ENCODE data around the gene LANCL2. TPM values are rescaled to one million over a fixed set of nuclear protein-coding genes. Genes with fewer than 3 reads are reported as not detected.
"Not testable (repeated sequence)": the region's sequence is repeated elsewhere in the genome, so short reads cannot be mapped to it uniquely, and the experiment has no call there.

The LANCL2 gene
- total RNA-seq, 1 experiment from 2014 or later: 29.1 TPM

- no peak for DNase-seq (ENCODE audit: low read depth)
Measured at GRCh38 chr7:55469271-55469681, 104.1 kb downstream of the LANCL2 start.

DNA sequence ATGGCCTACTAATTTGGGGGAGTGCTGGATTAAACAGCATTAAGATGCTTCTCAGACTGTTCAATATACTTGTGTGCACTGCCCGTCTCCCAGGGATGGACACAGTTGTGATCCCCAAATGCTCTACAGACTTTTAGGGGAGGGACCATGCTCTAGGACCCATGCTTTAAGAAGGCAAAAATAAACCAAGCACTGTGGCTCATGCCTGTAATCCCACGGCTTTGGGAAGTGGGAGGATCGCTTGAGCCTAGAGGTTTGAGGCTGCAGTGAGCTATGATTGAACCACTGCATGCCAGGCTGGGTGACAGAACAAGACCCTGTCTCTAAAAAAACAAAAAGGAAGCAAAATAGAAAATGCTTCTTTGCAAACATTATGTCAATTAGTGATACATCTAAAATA, 104.6 kb downstream of the LANCL2 start:
- no peak for DNase-seq (ENCODE audit: low read depth)

DNA sequence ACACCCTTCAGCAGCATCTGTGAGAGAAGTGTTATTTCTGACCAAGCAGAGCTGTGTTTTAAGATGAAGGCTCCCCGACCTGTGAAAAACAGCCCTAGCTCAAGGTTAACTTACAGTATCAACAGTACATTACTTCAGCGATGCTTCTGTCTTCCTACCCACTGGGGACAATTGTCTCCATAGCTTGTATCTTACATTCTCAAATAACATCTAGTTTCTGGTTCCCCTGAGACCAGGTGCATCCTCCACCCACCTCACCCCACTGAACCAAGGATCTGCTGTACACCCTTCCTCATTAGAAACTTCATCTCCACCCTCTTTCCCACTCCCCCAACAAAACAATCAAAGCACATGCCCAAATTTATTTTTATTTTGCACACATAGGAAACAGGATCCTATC, 105.1 kb downstream of the LANCL2 start:
- no peak for DNase-seq (ENCODE audit: low read depth)

DNA sequence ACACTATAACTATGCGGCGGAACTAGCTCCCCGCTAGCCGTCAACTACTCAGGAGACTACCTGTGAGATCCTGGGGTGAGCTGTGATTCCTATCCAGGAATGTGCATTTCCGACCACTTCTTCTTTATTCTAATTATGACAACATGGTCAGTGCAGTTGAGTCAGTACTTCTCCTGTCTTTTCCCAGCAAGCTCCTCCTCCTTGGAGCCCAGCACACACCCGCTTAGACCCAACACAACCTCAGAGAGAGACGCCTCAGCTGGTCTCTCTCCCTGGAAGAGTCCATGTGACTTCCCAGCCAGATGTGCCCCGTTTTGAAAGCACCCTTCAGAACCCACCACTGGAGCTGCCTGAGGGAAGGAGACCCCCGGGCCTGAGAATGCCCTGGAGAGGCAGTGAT, 106.5 kb downstream of the LANCL2 start:
- DNase-seq (ENCODE audit: low read depth): not testable (repeated sequence)

GRCh38 chr7:55472406-55472805, 107.3 kb downstream of the LANCL2 start:
- DNase-seq (ENCODE audit: low read depth): not testable (repeated sequence)

- no peak for DNase-seq (ENCODE audit: low read depth)
Measured at GRCh38 chr7:55472928-55473725, 108.0 kb downstream of the LANCL2 start.

DNA sequence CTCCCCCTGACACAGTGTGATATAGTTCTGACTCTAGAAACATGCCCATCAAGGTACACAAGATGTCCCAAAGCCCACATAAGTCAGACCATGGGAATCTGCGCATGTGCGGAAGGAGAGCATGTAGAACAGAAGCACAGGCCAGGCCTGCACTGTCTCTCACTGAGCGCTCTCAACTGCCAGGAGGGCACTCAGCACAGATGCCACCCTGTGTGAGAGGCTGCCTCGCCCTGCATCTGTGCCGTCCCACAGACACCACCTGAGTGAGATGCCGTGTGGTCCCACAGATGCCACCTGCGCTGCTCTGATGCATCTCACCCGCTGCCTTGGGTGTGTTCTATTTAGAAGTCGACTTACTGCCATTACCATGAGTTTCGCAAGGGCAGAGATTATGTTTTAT, 108.8 kb downstream of the LANCL2 start:
- no peak for DNase-seq (ENCODE audit: low read depth)

DNA sequence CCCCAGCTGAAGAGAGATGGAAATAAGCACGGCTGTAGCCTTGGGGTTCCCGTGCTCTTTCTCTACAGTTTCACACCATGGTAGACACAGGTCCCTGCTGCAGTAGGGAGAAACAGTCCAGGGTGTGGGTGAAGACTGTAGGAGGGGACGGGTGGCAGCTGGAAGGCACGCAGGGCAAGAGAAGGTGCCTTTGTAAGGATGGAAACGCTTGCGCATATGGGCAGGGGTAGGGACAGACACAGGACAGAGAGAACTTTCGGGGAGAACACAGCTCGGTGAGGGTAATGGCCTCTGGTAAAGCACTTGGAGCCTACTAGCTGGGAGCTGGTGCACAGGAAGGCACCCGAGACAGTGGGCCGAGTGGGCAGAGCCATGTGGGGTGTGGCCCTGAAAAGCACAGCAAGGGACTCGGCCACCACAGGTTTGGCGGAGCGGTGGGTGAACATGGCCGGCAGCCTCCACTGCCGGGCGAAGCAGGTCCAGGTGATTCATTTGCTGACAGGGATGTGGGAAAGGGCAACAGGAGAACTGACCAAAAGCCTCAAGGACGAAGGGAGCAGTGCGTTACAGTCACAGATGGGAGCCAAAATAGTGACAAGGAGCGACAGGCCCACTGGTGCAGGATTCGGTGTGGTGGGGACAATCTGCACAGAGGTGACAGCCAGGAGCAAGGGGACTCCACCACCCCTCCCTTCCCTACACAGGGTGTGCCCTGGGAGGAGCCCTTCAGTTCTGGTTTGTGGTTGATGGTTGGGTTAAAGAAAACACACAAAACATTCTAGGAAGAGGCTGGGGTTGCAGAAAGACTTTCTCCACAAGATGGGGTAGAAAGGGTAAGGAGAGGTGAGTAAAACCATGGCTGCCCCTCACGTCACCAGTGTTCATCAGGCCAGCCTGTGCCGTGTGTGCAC, 110.1 kb downstream of the LANCL2 start:
- DNase-seq (ENCODE audit: low read depth): no peak

DNA sequence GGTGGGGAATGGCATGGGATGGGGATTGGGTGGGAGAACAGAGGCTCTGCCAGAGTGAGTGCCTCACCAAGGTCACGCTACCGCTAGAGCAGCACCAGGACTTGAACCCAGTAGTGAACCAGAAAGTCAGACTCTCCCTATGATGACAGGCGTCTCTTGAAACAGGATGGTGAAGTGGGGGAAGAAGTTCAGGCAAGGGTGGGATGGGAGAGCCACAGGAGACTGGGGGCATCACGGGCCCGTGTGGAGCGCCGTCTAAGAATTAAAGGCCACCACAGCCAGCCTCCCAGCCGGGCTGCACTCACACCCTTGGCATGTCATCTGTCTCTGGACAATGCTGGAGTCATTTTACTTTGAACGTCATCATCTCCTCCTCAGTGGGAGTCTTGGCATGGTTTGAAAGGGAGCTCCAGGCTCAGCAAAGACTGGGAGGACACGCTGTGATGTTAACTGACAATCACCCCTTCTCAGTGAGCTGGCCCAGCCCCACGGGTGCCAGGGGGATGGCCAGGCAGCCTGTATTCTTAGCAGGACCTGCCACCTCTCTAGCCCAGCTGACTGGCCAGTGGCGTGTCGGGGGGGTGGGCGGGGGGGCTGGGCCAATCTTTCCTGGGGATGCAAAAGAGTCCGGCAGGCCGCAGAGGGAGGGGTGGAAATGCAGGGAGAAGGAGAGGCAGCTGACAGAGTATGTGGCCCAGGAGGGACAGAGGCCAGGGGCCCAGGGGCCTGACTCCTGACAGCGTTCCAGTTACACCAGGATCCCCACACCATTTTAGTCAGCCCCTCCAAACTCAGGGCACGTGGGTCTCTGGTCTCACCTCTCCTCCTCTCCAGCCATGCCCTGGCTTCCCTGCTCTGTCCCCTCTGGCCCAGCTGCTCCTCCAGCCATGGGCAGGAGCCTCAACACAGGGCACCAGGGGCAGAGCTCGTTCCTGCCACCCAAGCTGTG, 111.0 kb downstream of the LANCL2 start:
- DNase-seq (ENCODE audit: low read depth): peak; percentile 84

GRCh38 chr7:55476852-55477780, 112.0 kb downstream of the LANCL2 start:
- DNase-seq (ENCODE audit: low read depth): no peak

GRCh38 chr7:55477781-55478374, 112.7 kb downstream of the LANCL2 start:
- DNase-seq (ENCODE audit: low read depth): peak; percentile 97

DNA sequence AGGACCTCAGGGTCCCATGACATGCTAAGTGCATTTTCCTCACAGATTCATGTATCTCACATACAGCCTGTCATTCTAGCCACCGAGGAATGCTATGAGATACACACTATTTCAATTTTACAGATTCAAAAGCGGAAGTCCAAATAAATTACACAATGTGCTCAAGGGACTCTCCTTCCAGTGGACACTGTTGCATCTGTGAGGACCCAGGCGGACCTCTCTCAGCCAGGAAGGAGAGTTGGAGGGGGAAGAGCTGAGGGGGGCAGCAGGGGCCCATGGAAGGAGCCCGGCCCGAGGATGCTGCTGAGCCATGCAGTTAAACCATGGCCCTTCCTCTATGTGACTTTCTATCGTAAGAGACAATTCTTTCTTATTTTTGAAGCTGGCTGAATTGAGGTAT, 113.6 kb downstream of the LANCL2 start:
- DNase-seq (ENCODE audit: low read depth): no peak

- DNase-seq (ENCODE audit: low read depth): no peak
Measured at GRCh38 chr7:55481155-55481554, 116.0 kb downstream of the LANCL2 start.

DNA sequence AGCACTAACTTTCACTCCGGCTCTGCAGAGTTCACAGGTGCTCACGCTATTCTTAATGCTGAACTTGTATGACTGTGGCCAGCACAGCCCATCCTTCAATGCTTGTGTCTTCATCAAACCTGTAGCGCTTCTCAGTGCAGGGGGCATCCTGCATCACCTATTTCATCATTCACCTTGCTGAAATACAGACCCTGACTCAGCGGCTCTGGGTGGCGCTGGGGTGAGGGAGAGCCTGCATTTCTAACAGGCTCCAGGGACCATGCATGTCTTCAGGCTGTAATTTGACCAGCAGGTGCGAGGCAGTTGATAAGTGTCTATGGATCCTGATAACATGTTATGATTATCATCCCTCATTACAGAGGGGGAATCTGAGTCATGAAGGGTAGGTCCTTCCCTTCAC, 117.9 kb downstream of the LANCL2 start:
- DNase-seq (ENCODE audit: low read depth): no peak

Other genes starting within 250 kb of the LANCL2 start
- 89.0 and 89.6 TPM in 2 replicates for gene VOPP1, start 207.2 kb downstream of the LANCL2 start, total RNA-seq (2014; rRNA removed; shearing (Covaris generic))

Data from RPMI7951 (cell line).